ENCODE measurements around the gene TUBGCP3.

The TUBGCP3 gene

GRCh38 chr13:112545856-112546255 is 42.1 kb downstream of the TUBGCP3 start:
- FAIRE-seq, result no peak

GRCh38 chr13:112532837-112533745 is 54.9 kb downstream of the TUBGCP3 start:
- no peak for DNase-seq (ENCODE audit: extremely low spot score, insufficient read length, low read depth)
- no peak for FAIRE-seq

More at GRCh38 chr13:112545856-112546255, 42.1 kb downstream of the TUBGCP3 start:
- no peak for DNase-seq (ENCODE audit: extremely low spot score, insufficient read length, low read depth)

- FAIRE-seq (no peak), DNase-seq (ENCODE audit: extremely low spot score, insufficient read length, low read depth) (no peak)
Measured at GRCh38 chr13:112531263-112531794, 56.6 kb downstream of the TUBGCP3 start.

- no peak for FAIRE-seq
- no peak for DNase-seq (ENCODE audit: extremely low spot score, insufficient read length, low read depth)
Measured at GRCh38 chr13:112530861-112531260, 57.1 kb downstream of the TUBGCP3 start.

GRCh38 chr13:112529216-112529615 is 58.7 kb downstream of the TUBGCP3 start:
- no peak for FAIRE-seq

GRCh38 chr13:112526146-112526853 is 61.7 kb downstream of the TUBGCP3 start:
- FAIRE-seq, result no peak

More at GRCh38 chr13:112529216-112529615, 58.7 kb downstream of the TUBGCP3 start:
- no peak for DNase-seq (ENCODE audit: extremely low spot score, insufficient read length, low read depth)

GRCh38 chr13:112525356-112525945 is 62.5 kb downstream of the TUBGCP3 start:
- DNase-seq (ENCODE audit: extremely low spot score, insufficient read length, low read depth) (no peak), FAIRE-seq (no peak)

More at GRCh38 chr13:112526146-112526853, 61.7 kb downstream of the TUBGCP3 start:
- DNase-seq (ENCODE audit: extremely low spot score, insufficient read length, low read depth), result no peak

- FAIRE-seq (no peak), DNase-seq (ENCODE audit: extremely low spot score, insufficient read length, low read depth) (no peak)
Measured at GRCh38 chr13:112522578-112522977, 65.4 kb downstream of the TUBGCP3 start.

GRCh38 chr13:112521073-112521685 is 66.8 kb downstream of the TUBGCP3 start:
- FAIRE-seq (no peak), DNase-seq (ENCODE audit: extremely low spot score, insufficient read length, low read depth) (no peak)

GRCh38 chr13:112519517-112520060 is 68.4 kb downstream of the TUBGCP3 start:
- DNase-seq (ENCODE audit: extremely low spot score, insufficient read length, low read depth) (no peak), FAIRE-seq (no peak)

GRCh38 chr13:112516218-112516617 is 71.7 kb downstream of the TUBGCP3 start:
- no peak for DNase-seq (ENCODE audit: extremely low spot score, insufficient read length, low read depth)
- no peak for FAIRE-seq

- DNase-seq (ENCODE audit: extremely low spot score, insufficient read length, low read depth), result no peak
- no peak for FAIRE-seq
Measured at GRCh38 chr13:112513761-112514160, 74.2 kb downstream of the TUBGCP3 start.

GRCh38 chr13:112510987-112511685 is 76.8 kb downstream of the TUBGCP3 start:
- FAIRE-seq, result no peak
- DNase-seq (ENCODE audit: extremely low spot score, insufficient read length, low read depth), result no peak

- peak; percentile 38 for FAIRE-seq
- peak; percentile 20 for DNase-seq (ENCODE audit: extremely low spot score, insufficient read length, low read depth)
Measured at GRCh38 chr13:112510002-112510780, 77.8 kb downstream of the TUBGCP3 start.

- no peak for FAIRE-seq
- DNase-seq (ENCODE audit: extremely low spot score, insufficient read length, low read depth), result no peak
Measured at GRCh38 chr13:112509190-112509589, 78.8 kb downstream of the TUBGCP3 start.

- DNase-seq (ENCODE audit: extremely low spot score, insufficient read length, low read depth) (no peak), FAIRE-seq (no peak)
Measured at GRCh38 chr13:112506046-112506445, 81.9 kb downstream of the TUBGCP3 start.

- FAIRE-seq (no peak), DNase-seq (ENCODE audit: extremely low spot score, insufficient read length, low read depth) (no peak)
Measured at GRCh38 chr13:112496166-112496565, 91.8 kb downstream of the TUBGCP3 start.

- no peak for FAIRE-seq
Measured at GRCh38 chr13:112495465-112495864, 92.5 kb downstream of the TUBGCP3 start.

More at GRCh38 chr13:112495465-112495864, 92.5 kb downstream of the TUBGCP3 start:
- no peak for DNase-seq (ENCODE audit: extremely low spot score, insufficient read length, low read depth)
